GM18858 (cell line): ENCODE results near the gene AHCYL2.
"Not testable (repeated sequence)": the region's sequence is repeated elsewhere in the genome, so short reads cannot be mapped to it uniquely, and the experiment has no call there.

ENCODE experiments used
- ATAC-seq: cut with Tn5 transposase; IDR thresholded peaks from one replicate; pipeline ENCODE4 v1.9.1; 2021; ENCODE audit not compliant: unreplicated experiment

AHCYL2 gene

GRCh38 chr7:129208667-129209066, 16.2 kb upstream of the AHCYL2 start:
- no peak for ATAC-seq

DNA sequence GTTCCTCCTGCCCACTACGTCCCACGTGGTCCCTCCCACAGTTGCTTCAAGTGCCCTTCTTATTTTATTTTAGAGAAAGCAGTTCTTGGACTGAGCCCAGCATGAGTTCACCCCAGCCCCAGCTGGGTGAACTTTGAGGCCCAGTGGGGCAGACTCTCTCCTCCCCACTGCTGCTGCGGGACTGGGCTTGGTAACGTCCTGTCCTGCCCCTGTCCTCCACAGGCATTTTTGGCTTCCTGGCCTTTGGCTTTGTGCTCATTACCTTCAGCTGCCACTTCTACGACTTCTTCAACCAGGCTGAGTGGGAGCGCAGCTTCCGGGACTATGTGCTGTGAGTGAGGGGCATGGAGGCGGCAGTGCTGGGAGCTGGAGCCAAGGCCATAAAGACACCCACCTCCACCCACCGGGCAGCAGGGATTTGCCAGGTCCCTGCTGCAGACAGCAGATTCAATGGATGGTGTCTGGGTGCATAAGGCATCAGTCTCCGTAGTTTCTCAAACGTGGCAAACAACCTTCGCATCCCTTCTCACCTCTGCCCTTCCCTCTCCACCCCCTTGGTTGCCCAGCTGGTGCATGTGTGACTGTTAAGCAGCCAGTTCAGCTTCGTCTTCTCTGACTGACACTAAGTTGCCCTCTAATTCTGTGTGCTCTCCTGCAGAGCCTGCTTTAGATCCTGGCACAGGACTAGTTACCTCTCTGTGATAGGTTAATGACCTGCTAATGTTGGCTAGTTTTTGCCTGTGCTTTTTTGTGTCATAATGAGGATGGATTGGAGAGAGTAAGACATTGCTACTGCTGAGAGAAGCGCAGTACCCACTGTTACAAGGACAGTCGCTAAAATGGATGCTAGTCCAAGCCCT, 15.5 kb upstream of the AHCYL2 start:
- ATAC-seq, result no peak

- ATAC-seq, result no peak
These were observed 14.4 kb upstream of the AHCYL2 start for GRCh38 chr7:129210256-129210988.

GRCh38 chr7:129210989-129211312, 13.9 kb upstream of the AHCYL2 start:
- no peak for ATAC-seq

- no peak for ATAC-seq
These were observed 12.7 kb upstream of the AHCYL2 start for GRCh38 chr7:129212126-129212525.

DNA sequence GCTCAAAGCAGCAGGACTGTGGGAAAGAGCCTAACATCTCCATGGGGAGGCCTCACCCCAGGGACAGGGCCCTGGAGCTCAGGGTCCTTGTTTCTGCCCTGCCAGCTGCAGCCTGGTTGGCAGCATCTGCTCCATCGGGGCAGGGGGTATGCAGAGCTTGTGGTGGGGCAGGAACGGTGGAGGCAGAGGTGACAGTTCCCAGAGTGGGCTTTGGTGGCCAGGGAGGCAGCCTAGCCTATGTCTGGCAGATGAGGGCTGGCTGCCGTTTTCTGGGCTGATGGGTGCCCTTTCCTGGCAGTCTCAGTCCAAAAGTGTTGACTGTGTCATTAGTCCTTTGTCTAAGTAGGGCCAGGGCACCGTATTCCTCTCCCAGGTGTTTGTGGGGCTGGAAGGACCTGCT, 12.2 kb upstream of the AHCYL2 start:
- ATAC-seq, result no peak

DNA sequence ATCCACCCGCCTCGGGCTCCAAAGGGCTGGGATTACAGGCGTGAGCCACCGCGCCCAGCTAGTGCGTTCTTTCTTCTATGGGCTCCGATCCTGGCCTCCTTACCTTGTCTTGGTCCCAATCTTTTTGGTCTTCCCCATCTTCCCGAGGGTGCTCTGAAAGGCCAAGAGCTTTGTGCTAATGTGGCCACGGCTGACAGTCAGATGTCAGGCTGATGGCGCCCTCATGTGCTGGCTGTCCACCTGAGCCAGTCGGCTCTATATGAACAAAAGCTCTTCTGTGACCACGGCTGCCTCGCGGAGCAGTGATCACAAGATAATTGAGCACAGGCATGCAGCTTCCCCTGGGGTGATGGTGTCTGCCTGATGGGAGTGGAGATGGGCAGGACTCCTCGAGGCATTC, 11.0 kb upstream of the AHCYL2 start:
- no peak for ATAC-seq

GRCh38 chr7:129215691-129216090, 9.1 kb upstream of the AHCYL2 start:
- not testable (repeated sequence) for ATAC-seq

GRCh38 chr7:129216101-129216715, 8.6 kb upstream of the AHCYL2 start:
- not testable (repeated sequence) for ATAC-seq

GRCh38 chr7:129216821-129217416, 7.9 kb upstream of the AHCYL2 start:
- not testable (repeated sequence) for ATAC-seq

- no peak for ATAC-seq
These were observed 6.2 kb upstream of the AHCYL2 start for GRCh38 chr7:129218514-129219062.

DNA sequence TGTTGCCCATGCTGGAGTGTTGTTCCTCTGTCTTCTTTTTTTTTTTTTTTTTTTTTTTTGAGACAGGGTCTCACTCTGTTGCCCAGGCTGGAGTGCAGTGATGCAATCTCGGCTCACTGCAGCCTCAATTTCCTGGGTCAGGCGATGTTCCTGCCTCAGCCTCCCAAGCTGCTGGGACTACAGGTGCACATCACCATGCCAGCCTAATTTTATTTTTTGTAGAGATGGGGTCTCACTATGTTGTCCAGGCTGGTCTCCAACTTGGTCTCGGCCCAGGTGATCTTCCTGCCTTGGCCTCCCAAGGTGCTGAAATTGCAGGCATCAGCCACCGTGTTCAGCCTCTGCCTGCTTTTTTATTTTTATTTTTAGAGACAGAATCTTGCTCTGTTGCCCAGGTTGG, 5.7 kb upstream of the AHCYL2 start:
- not testable (repeated sequence) for ATAC-seq

DNA sequence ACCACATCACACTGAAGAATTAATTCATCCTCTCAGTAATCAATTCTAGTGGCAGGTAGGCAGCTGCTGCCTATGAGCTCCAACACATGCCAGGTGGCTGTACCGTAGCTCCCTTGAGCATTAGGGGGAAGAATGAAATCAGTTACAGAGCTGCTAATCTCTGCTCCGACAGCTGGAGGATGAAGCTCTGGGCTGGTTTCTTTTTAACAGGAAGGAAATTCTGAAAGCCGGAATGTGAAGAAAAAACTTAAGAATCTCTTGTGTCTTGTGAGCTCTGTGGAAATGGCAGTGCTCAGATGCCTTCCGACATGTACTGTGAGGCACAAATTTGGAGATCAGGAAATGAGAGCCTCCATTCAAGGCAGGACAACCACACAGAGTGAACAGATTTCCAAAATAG, 2.8 kb upstream of the AHCYL2 start:
- no peak for ATAC-seq

- peak; percentile 16 for ATAC-seq
These were observed 538 bp downstream of the AHCYL2 start for GRCh38 chr7:129225206-129225930.

DNA sequence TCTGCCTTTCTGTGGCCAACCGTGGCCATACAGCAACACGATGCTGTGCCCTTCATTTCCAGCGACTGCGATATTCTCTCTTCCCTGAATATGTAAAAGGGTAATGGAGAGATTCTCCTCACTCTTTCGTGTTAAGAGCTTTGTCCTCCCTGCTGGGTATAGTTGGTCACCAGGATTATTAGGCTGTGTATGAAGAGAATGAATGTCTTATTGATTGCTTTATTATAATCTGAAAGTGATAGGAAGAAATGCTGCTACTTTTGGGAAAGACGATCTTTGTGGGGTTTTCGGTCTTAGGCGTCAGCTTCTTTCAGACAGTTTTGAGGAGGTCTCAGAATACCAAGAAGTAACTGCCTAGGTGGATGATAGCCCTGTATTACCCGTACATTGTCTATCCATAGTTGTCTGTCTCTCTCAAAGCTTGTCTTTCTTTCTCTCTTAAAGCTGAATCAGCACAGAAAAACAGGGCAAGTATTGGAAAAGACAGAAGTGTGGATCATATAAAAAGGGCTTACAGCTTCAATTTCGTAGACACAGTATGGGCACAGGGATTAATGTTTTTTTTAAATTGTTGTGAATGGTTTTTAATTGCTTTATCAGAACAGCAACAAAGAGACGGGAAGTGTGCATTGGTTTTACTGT, 1.2 kb downstream of the AHCYL2 start:
- no peak for ATAC-seq

GRCh38 chr7:129227646-129228578, 3.1 kb downstream of the AHCYL2 start:
- ATAC-seq, result no peak

DNA sequence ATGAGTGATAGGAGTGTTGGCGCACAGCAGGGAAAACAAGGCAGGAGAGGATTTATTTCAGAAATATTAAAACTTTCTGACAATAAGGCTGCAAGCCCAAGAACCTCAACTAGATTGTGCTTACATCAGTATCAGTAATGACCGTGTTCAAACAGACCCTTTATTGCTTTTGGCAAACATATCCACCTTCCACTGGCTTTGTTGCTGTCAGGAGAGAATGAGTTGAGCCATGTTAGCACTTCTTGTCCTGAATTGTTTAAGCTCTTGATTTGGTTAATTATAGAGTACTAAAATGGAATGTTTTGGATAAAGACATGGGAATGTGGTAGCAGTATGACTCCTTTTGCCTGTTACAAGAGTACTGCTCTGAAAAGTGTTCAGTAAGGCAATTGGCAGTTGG, 3.8 kb downstream of the AHCYL2 start:
- no peak for ATAC-seq

GRCh38 chr7:129231666-129232065, 6.8 kb downstream of the AHCYL2 start:
- no peak for ATAC-seq

- no peak for ATAC-seq
These were observed 13.7 kb downstream of the AHCYL2 start for GRCh38 chr7:129238546-129238945.
